GM18873 (cell line): ENCODE results near the gene SLC35E2B.
"Not testable (repeated sequence)": the region's sequence is repeated elsewhere in the genome, so short reads cannot be mapped to it uniquely, and the experiment has no call there.

ENCODE experiments used
- ATAC-seq: cut with Tn5 transposase; IDR thresholded peaks from one replicate; pipeline ENCODE4 v1.9.1; 2021; ENCODE audit warnings: mild to moderate bottlenecking, moderate library complexity, moderate number of reproducible peaks; ENCODE audit not compliant: unreplicated experiment, low FRiP score

Gene SLC35E2B

GRCh38 chr1:1647567-1648241 is 44.9 kb downstream of the SLC35E2B start:
- not testable (repeated sequence) for ATAC-seq

- ATAC-seq, result not testable (repeated sequence)
Observed at GRCh38 chr1:1646326-1646725, 46.3 kb downstream of the SLC35E2B start.

GRCh38 chr1:1640711-1641461 is 51.7 kb downstream of the SLC35E2B start:
- ATAC-seq, result not testable (repeated sequence)

DNA sequence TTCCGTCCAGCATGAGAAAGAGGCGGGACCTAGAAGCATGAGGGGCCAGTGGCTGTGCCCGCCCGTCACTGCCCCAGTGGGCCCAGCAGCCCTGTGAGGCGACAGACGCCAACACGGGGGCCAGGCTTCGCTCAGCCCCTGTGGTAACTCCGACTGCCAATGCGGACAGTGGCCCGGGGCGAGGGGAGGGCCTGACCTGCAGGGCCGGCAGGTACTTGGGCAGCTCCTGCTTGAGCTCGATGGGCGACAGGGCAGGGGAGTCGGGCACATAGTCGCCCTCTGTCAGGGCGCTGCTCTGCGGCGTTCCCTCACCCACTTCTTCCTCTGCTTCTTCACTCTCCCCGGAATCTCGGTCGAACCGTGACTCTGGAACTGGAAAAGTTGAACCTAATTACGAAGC is 52.5 kb downstream of the SLC35E2B start:
- ATAC-seq, result not testable (repeated sequence)

- not testable (repeated sequence) for ATAC-seq
Observed at GRCh38 chr1:1639368-1639767, 53.2 kb downstream of the SLC35E2B start.

- not testable (repeated sequence) for ATAC-seq
Observed at GRCh38 chr1:1638528-1638927, 54.1 kb downstream of the SLC35E2B start.

- ATAC-seq, result not testable (repeated sequence)
Observed at GRCh38 chr1:1637479-1637875, 55.1 kb downstream of the SLC35E2B start.

DNA sequence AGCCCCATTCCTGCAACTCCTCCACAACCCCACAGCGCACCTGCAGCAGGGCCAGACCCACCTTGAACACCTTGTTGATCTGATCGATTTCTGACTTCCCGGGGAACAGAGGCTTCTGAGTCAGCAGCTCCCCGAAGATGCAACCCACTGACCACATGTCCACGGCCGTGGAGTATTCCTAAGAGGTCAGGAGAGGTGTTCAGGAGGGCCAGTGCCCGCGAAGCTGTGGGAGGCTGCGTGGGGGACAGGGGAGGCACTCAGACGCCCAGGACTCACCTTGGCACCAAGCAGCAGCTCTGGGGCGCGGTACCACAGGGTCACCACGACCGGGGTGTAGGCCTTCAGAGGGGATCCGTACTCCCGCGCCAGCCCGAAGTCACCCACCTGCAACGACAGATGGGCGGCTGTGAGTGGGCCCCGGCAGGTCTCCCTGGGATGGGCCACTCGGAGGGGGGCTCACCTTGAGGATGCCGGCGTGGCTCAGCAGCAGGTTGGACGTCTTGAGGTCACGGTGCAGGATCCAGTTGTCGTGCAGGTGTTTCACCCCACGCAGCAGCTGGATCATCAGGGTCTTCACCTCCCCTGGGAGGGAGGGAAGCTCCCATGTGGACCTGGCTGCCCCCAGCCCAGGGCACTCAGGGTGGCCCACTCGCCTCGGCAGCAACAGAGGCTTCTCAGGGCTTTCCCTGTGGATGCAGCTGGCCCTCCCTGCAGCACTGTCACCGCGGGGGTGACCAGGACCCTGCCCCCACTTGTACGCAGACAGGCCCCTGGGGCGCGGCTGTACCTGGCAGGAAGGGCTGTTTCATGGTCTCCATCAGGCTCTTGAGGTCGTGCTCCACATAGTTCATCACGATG is 55.7 kb downstream of the SLC35E2B start:
- ATAC-seq, result not testable (repeated sequence)

DNA sequence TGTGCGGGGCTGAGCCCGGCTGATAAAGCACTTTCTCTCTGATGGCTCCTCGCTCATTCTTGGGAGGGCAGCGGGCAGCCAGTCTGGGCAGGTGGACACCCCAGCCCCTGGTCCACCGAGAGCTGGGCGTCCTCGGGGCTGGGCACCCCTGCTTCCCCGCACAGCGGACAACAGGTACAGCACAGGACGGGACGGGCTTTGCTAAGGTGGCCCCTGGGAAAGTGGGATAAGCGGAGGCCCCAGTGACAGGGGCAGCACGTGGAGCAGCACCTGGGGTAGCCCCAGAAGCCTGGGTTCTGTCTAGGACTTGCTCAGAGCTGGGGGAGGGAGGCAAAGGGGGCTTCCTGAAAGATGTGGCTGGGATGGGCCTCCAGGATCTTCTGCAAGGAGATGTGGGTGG is 58.0 kb downstream of the SLC35E2B start:
- ATAC-seq, result not testable (repeated sequence)

- ATAC-seq, result not testable (repeated sequence)
Observed at GRCh38 chr1:1633409-1633808, 59.2 kb downstream of the SLC35E2B start.

- no peak for ATAC-seq
Observed at GRCh38 chr1:1631782-1632420, 60.7 kb downstream of the SLC35E2B start, which contains the start of gene MMP23B. Gene MMP23B (plus strand): TSS chr1:1632173. CDS start chr1:1632219, 46 bp downstream.

- no peak for ATAC-seq
Observed at GRCh38 chr1:1630965-1631781, 61.4 kb downstream of the SLC35E2B start.

DNA sequence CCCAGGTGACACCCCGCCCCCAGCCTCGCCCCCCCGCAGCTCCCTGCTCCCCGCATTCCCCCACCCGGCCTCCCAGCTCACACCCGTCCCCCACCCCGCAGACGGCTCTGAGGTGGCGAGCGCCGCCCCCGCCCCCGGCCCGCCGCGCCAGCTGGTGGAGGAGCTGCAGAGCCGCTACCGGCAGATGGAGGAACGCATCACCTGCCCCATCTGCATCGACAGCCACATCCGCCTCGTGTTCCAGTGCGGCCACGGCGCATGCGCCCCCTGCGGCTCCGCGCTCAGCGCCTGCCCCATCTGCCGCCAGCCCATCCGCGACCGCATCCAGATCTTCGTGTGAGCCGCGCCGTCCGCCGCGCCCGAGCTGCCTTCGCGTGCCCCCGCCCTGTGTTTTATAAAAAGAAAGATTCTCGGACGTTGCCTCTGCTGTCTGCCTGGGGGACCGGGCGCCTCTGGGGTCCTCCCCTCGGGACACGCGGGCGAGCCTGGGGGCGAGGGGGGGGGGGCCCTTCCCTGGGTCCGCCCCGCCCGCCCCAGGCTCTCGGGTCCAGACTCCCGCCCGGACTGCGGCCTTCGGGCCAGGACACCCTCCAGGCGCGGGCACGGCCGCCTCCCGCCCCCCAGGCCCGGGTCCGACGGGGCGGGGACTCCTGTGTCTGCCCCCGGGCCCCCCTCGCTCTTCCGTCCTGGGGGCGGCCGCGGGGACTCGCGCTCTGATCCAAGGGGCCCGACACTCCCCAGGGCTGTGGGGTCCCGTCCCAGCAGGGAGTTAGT is 62.2 kb downstream of the SLC35E2B start:
- peak; percentile 57 for ATAC-seq

DNA sequence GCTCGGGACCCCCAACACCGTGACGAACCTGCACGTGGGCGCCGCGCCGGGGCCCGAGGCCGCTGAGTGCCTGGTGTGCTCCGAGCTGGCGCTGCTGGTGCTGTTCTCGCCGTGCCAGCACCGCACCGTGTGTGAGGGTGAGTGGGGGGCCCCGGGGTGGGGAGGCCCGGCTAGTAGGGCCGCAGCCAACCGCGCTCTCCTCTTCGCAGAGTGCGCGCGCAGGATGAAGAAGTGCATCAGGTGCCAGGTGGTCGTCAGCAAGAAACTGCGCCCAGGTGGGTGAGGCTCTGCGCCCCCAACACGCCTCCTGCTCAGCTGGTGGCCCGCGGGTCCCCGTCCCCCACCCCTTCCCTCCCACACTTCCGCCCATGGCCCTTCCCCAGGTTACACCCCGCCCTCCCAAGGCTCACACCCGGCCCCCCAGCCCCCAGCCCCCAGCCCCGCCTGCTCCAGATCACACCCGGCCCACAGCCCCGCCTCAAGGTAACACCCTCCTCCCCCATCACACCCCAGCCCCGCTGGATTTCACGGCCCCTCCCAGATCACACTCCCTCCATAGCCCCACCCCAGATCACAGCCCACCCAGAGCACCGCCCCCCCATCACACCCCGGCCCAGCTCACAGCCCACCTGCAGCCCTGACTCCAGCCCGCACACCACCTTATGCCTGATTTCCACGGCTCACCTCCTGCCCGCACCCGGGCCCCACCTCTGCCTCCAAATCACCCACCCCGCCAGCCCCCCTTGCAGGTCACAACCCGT is 63.0 kb downstream of the SLC35E2B start:
- no peak for ATAC-seq

GRCh38 chr1:1628754-1629429 is 63.7 kb downstream of the SLC35E2B start:
- no peak for ATAC-seq

DNA sequence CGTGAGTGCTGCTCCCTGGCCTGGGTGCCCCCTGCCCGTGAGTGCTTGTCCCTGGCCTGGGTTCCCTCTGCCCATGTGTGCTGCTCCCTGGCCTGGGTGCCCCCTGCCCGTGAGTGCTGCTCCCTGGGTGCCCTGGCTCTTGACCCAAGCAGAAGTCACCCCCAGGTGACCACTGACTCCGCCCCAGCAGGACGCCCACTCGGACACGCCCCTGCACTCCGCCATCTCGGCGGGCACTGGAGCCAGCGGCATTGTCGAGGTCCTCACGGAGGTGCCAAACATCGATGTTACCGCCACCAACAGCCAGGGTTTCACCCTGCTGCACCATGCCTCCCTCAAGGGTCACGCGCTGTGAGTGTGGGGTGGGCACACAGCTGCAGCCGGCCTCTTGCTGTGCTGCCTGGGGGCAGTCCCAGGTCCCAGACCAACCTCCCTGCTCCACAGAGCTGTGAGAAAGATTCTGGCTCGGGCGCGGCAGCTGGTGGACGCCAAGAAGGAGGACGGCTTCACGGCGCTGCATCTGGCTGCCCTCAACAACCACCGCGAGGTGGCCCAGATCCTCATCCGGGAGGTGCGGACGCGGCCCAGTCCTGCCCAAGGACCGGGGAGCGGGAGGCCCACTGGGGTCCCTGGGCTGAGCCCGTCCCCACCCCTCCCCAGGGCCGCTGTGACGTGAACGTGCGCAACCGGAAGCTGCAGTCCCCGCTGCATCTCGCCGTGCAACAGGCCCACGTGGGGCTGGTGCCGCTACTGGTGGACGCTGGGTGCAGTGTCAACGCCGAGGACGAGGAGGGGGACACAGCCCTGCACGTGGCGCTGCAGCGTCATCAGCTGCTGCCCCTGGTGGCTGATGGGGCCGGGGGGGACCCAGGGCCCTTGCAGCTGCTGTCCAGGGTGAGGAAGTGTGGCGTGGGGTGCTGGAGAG is 64.5 kb downstream of the SLC35E2B start:
- ATAC-seq, result no peak
